Measurements from ENCODE around the gene ANKRD13D.

Gene ANKRD13D

GRCh38 chr11:67321313-67321871 is 32.3 kb downstream of the ANKRD13D start:
- DNase-seq: no peak

GRCh38 chr11:67322049-67322448 is 32.9 kb downstream of the ANKRD13D start:
- DNase-seq: no peak

GRCh38 chr11:67323526-67323925 is 34.4 kb downstream of the ANKRD13D start:
- no peak for DNase-seq

GRCh38 chr11:67332081-67332691 is 43.1 kb downstream of the ANKRD13D start:
- DNase-seq: no peak

GRCh38 chr11:67337257-67337656 is 48.2 kb downstream of the ANKRD13D start:
- DNase-seq: no peak

- no peak for DNase-seq
Measured at GRCh38 chr11:67344264-67344663, 55.2 kb downstream of the ANKRD13D start.

GRCh38 chr11:67345247-67345919 is 56.3 kb downstream of the ANKRD13D start:
- no peak for DNase-seq

- no peak for DNase-seq
Measured at GRCh38 chr11:67345920-67346819, 57.1 kb downstream of the ANKRD13D start.

GRCh38 chr11:67347964-67348749 is 59.1 kb downstream of the ANKRD13D start:
- DNase-seq: no peak

- DNase-seq: no peak
Measured at GRCh38 chr11:67349036-67349435, 59.9 kb downstream of the ANKRD13D start.

GRCh38 chr11:67349457-67349856 is 60.4 kb downstream of the ANKRD13D start:
- no peak for DNase-seq

GRCh38 chr11:67349928-67350465 is 60.9 kb downstream of the ANKRD13D start:
- no peak for DNase-seq

GRCh38 chr11:67351275-67352005 is 62.3 kb downstream of the ANKRD13D start:
- DNase-seq: peak; percentile 53

Measured in activated CD4-positive, alpha-beta T cell treated with anti-CD3 and anti-CD28 coated beads for 1 hour (primary cell).